ENCODE data around the gene RAD51B. TPM values are rescaled to one million over a fixed set of nuclear protein-coding genes. Genes with fewer than 3 reads are reported as not detected.
A peak's percentile ranks its signal among the peaks of the same experiment; 100 is the strongest.

Gene RAD51B
- total and polyA plus RNA-seq, 2 of the 13 experiments (the other 11 are each of a cell fraction or from before 2014, with no cell fraction given), result 7.0 to 9.5 TPM

DNA sequence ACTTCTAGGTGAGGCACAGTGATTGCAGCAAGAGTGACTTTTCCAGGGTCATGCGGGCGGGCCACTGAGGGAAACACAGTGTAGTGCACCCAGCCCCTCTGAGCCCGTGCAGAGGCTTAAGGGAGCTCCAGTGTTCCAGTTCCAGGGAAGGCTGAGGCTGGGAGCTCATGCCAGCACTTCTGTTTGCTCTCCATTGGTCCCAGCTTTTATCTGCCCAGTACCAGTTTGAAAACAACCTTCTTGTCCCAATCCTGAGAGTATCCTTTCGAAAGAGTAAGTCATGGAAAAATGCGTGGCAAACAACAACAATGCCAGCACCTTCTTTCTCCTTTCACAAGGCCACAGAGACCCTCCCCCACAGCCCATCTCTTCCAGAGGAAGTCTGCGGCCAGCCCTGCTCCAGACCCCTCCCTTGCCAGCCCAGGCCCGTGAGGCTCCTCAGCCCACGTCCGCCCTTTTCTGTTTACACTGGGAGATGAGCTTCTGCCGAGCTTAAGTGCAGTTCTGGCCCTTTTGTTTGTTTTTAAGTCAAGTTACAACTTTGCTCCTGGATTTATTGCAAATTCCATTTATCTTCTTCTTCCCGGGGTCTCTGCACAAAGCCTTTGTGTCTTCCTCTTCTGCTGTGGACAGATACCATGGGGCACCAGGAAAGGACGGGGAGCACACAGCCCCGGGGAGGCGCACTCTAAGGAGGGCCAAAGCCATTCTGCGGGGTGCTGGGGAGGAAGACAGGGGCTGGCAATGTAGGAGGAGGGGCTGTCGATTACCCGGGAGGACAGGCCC is 787.7 kb downstream of the RAD51B start (continued):
- TF ChIP-seq PATZ1 (CRISPR knock-in tag; IDR thresholded peaks at IDR 0.05), result peak; percentile 80
- no peak for TF ChIP-seq GLI4 (CRISPR knock-in tag; IDR thresholded peaks at IDR 0.05; ENCODE audit: borderline replicate concordance)
- no peak for TF ChIP-seq LRRFIP1 (CRISPR knock-in tag; conservative IDR thresholded peaks at IDR 0.05)
- 0 out of 2 replicates have a peak, but pooled peaks have one; percentile 55 for TF ChIP-seq MXD4 (CRISPR knock-in tag; IDR thresholded peaks at IDR 0.05)
- no peak; the same call in 1 of the 2 replicates for TF ChIP-seq THRA (CRISPR knock-in tag; IDR thresholded peaks at IDR 0.05; ENCODE audit: borderline replicate concordance)
- TF ChIP-seq SPEN (CRISPR knock-in tag; IDR thresholded peaks at IDR 0.05; ENCODE audit: low read depth), result peak; percentile 39; the same call in 1 of the 2 replicates
- peak; percentile 14; the same call in 1 of the 2 replicates for TF ChIP-seq ZNF232 (CRISPR knock-in tag; IDR thresholded peaks at IDR 0.05; ENCODE audit: borderline replicate concordance)
- no peak for TF ChIP-seq TCF7 (IDR thresholded peaks at IDR 0.05; ENCODE audit: low read depth)
- no peak for TF ChIP-seq ZNF557 (CRISPR knock-in tag; IDR thresholded peaks at IDR 0.05)
- no peak for TF ChIP-seq GABPA (IDR thresholded peaks at IDR 0.05; ENCODE audit: low read depth, low read length)
- TF ChIP-seq GABPA (CRISPR knock-in tag; IDR thresholded peaks at IDR 0.05; ENCODE audit: low read depth), result no peak; the same call in 1 of the 2 replicates
- no peak for TF ChIP-seq ZMAT3 (CRISPR knock-in tag; conservative IDR thresholded peaks at IDR 0.05)
- no peak for TF ChIP-seq RBFOX2 (IDR thresholded peaks at IDR 0.05; ENCODE audit: low read depth, low read length)
- TF ChIP-seq KLF16 (CRISPR knock-in tag; IDR thresholded peaks at IDR 0.05), result peak in 1 of 2 experiments; percentile 66; a peak in 2 of 4 replicates
- TF ChIP-seq ZNF563 (CRISPR knock-in tag; IDR thresholded peaks at IDR 0.05), result no peak; the same call in 1 of the 2 replicates
- no peak for TF ChIP-seq ZNF34 (CRISPR knock-in tag; IDR thresholded peaks at IDR 0.05; ENCODE audit: borderline replicate concordance)
- TF ChIP-seq SRY (CRISPR knock-in tag; IDR thresholded peaks at IDR 0.05), result no peak
- TF ChIP-seq ZNF468 (CRISPR knock-in tag; IDR thresholded peaks at IDR 0.05), result no peak
- peak; percentile 45; the same call in 1 of the 2 replicates for TF ChIP-seq KMT2B (CRISPR knock-in tag; IDR thresholded peaks at IDR 0.05)
- no peak for TF ChIP-seq ZBTB46 (CRISPR knock-in tag; IDR thresholded peaks at IDR 0.05; ENCODE audit: borderline replicate concordance)
- no peak for TF ChIP-seq RFXAP (CRISPR knock-in tag; IDR thresholded peaks at IDR 0.05; ENCODE audit: borderline replicate concordance)

Data from HepG2 (cell line).